Neural progenitor cell (in vitro differentiated cells): Measurements from ENCODE around the gene KCNE4. TPM values are rescaled to one million over a fixed set of nuclear protein-coding genes. Genes with fewer than 3 reads are reported as not detected.

Experiments
- DNase-seq: peaks from one replicate; pipeline ENCODE4 v3.0.0-alpha.2; 2016; ENCODE audit warnings: low spot score
- H2AFZ ChIP-seq: fragments of 200-600 bp; sonication (generic); replicated peaks from 2 replicates; pipeline ENCODE4 v1.6.1; 2016; ENCODE audit warnings: antibody characterized with exemption
- H3F3A ChIP-seq: fragments of 200-600 bp; sonication (generic); 2 replicates; pipeline ENCODE4 v1.6.1; 2016; ENCODE audit warnings: antibody characterized with exemption, low read depth
- H3K27ac ChIP-seq: fragments of 200-600 bp; sonication (generic); 2 replicates; pipeline ENCODE4 v1.5.1; 2016; ENCODE audit warnings: mild to moderate bottlenecking
- H3K27me3 ChIP-seq: fragments of 200-600 bp; sonication (generic); 2 replicates; pipeline ENCODE4 v1.6.1; 2016; ENCODE audit warnings: mild to moderate bottlenecking, moderate library complexity
- H3K36me3 ChIP-seq: fragments of 200-600 bp; sonication (generic); 2 replicates; pipeline ENCODE4 v1.5.1; 2016
- H3K4me1 ChIP-seq: fragments of 200-600 bp; sonication (generic); 2 replicates; pipeline ENCODE4 v1.6.1; 2016; ENCODE audit warnings: mixed run types
- H3K4me2 ChIP-seq: fragments of 200-600 bp; sonication (generic); 2 replicates; pipeline ENCODE4 v1.6.1; 2016
- H3K4me3 ChIP-seq: fragments of 200-600 bp; sonication (generic); 2 replicates; pipeline ENCODE4 v1.5.1; 2016
- H3K79me2 ChIP-seq: fragments of 200-600 bp; sonication (generic); 2 replicates; pipeline ENCODE4 v1.6.1; 2016; ENCODE audit warnings: low read depth
- H3K9ac ChIP-seq: fragments of 200-600 bp; sonication (generic); 2 replicates; pipeline ENCODE4 v1.6.1; 2016
- H3K9me3 ChIP-seq: fragments of 200-600 bp; sonication (generic); 2 replicates; pipeline ENCODE4 v1.5.1; 2016; ENCODE audit warnings: low read depth
- H4K20me1 ChIP-seq: fragments of 200-600 bp; sonication (generic); 2 replicates; pipeline ENCODE4 v1.6.1; 2016; ENCODE audit warnings: low read depth
- H3K27ac Mint-ChIP-seq: 3 replicates; pipeline ENCODE4 v1.8.0; 2021; ENCODE audit warnings: mixed read lengths
- H3K27me3 Mint-ChIP-seq: 2 replicates; pipeline ENCODE4 v1.8.0; 2022; ENCODE audit warnings: low read depth, mild to moderate bottlenecking, inconsistent platforms, moderate library complexity, mixed read lengths; ENCODE audit not compliant: insufficient read depth
- H3K36me3 Mint-ChIP-seq: 3 replicates; pipeline ENCODE4 v1.8.0; 2021; ENCODE audit warnings: mixed read lengths
- H3K4me1 Mint-ChIP-seq: 3 replicates; pipeline ENCODE4 v1.8.0; 2021; ENCODE audit warnings: mixed read lengths
- H3K4me3 Mint-ChIP-seq: 3 replicates; pipeline ENCODE4 v1.8.0; 2021; ENCODE audit warnings: mild to moderate bottlenecking, moderate library complexity, mixed read lengths
- H3K9me3 Mint-ChIP-seq: 3 replicates; pipeline ENCODE4 v1.8.0; 2020; ENCODE audit warnings: mixed read lengths
- EZH2 ChIP-seq: fragments of 200-600 bp; sonication (generic); IDR thresholded peaks from 2 replicates; pipeline ENCODE4 v1.6.1; 2017; ENCODE audit warnings: antibody characterized with exemption, mild to moderate bottlenecking, moderate library complexity
- EZH2phosphoT487 ChIP-seq: fragments of 200-600 bp; sonication (generic); IDR thresholded peaks from 2 replicates; pipeline ENCODE4 v1.6.1; 2017; ENCODE audit warnings: antibody characterized with exemption
- total RNA-seq: library from RNA; depleted of rRNA; stranded (reverse); fragments of >200 nt; gene quantifications from 2 replicates; pipeline ENCODE4 v1.2.3, GENCODE V29; 2015; ENCODE audit warnings: low replicate concordance
- TF ChIP-seq, protein P1 (sequence below): fragments of 200-600 bp; sonication (generic); IDR thresholded peaks from 2 replicates; pipeline ENCODE4 v1.5.1; 2017; ENCODE audit warnings: antibody characterized with exemption, mild to moderate bottlenecking

The KCNE4 gene
- total RNA-seq, 1 donor from 2014 or later: not detected

DNA sequence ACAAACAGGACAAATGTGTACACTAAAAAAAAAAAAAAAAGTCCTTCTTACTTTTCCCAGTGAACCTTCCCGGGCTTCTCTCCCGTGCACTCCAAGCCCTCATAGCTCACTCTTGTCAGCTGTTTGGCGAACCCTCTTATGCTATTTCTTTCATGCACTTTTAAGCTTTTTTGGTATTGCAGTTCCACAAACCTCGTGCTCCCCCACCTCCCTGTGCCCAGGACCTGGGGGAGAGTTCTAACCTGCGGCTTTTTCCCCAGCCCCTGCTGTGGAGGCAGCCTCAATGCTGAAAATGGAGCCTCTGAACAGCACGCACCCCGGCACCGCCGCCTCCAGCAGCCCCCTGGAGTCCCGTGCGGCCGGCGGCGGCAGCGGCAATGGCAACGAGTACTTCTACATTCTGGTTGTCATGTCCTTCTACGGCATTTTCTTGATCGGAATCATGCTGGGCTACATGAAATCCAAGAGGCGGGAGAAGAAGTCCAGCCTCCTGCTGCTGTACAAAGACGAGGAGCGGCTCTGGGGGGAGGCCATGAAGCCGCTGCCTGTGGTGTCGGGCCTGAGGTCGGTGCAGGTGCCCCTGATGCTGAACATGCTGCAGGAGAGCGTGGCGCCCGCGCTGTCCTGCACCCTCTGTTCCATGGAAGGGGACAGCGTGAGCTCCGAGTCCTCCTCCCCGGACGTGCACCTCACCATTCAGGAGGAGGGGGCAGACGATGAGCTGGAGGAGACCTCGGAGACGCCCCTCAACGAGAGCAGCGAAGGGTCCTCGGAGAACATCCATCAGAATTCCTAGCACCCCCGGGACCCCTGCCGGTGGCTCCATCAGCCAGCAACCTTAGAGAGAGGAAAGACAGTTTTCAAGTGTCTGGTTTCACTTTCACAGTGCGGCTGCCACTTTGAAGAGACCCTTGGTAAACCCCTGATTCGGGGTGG, 826 bp downstream of the KCNE4 start:
- no peak overlapping the region for H3K27ac Mint-ChIP-seq

DNA sequence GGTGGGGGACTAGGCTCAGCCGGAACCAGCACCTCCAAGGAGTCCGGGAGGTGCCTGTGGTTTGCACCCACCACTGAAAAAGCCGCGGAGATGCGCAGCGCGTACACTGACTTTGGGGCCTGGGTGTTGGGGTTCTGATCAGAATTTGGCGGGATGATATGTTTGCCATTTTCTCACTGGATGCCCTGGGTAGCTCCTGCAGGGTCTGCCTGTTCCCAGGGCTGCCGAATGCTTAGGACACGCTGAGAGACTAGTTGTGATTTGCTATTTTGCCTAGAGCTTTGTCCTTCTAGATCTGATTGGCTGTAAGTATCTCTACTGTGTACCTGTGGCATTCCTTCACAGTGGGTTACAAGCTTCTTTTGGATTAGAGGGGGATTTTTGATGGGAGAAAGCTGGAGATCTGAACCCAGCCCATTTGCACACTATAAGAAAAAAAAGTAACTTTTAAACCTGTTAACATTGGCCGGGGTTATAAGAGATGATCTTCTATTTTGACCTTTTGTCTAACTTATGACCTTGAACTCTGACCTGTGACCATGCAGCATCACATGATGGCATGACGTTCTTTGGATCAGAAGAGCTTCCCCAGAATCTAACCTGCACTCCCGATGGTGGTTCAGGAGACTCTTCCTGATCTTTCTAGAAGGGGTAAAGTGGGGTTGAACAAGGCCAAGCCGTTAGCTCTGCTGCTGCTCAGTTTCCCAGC, 1.6 kb downstream of the KCNE4 start:
- H3K4me1 ChIP-seq: peaks cover 10% of the 10 kb centered on the region
- DNase-seq: no peak
- TF ChIP-seq EZH2phosphoT487 (no peak), EZH2 (no peak)
- TF ChIP-seq, protein P1, sequence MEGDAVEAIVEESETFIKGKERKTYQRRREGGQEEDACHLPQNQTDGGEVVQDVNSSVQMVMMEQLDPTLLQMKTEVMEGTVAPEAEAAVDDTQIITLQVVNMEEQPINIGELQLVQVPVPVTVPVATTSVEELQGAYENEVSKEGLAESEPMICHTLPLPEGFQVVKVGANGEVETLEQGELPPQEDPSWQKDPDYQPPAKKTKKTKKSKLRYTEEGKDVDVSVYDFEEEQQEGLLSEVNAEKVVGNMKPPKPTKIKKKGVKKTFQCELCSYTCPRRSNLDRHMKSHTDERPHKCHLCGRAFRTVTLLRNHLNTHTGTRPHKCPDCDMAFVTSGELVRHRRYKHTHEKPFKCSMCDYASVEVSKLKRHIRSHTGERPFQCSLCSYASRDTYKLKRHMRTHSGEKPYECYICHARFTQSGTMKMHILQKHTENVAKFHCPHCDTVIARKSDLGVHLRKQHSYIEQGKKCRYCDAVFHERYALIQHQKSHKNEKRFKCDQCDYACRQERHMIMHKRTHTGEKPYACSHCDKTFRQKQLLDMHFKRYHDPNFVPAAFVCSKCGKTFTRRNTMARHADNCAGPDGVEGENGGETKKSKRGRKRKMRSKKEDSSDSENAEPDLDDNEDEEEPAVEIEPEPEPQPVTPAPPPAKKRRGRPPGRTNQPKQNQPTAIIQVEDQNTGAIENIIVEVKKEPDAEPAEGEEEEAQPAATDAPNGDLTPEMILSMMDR: no peak
- H3K9me3 ChIP-seq: no peaks in the 10 kb centered on the region
- H2AFZ ChIP-seq: no peak overlapping the region
- H3K79me2 ChIP-seq: no peaks in the 10 kb centered on the region
- Mint-ChIP-seq H3K4me1 (peaks cover 43% of the 10 kb centered on the region), H3K27me3 (peaks cover 4% of the 10 kb centered on the region), H3K36me3 (no peaks in the 10 kb centered on the region), H3K9me3 (peaks cover 3% of the 10 kb centered on the region), H3K27ac (peak overlapping the region; percentile 69), H3K4me3 (peak overlapping the region; percentile 36)
- H3K27ac ChIP-seq: no peak overlapping the region
- H3K4me3 ChIP-seq: no peak overlapping the region
- H3F3A ChIP-seq: no peaks in the 10 kb centered on the region
- H3K36me3 ChIP-seq: no peaks in the 10 kb centered on the region
- H3K4me2 ChIP-seq: no peak overlapping the region
- H3K27me3 ChIP-seq: no peaks in the 10 kb centered on the region
- H3K9ac ChIP-seq: no peak overlapping the region
- H4K20me1 ChIP-seq: no peaks in the 10 kb centered on the region

More for the DNA sequence above, 826 bp downstream of the KCNE4 start:
- Histone ChIP-seq H3K4me1 (peaks cover 10% of the 10 kb centered on the region), H3K9me3 (no peaks in the 10 kb centered on the region), H3F3A (no peaks in the 10 kb centered on the region), H3K27ac (no peak overlapping the region), H4K20me1 (no peaks in the 10 kb centered on the region), H2AFZ (peak overlapping the region; percentile 39), H3K27me3 (no peaks in the 10 kb centered on the region), H3K36me3 (no peaks in the 10 kb centered on the region), H3K4me2 (no peak overlapping the region), H3K4me3 (no peak overlapping the region), H3K9ac (no peak overlapping the region), H3K79me2 (no peaks in the 10 kb centered on the region)
- no peak for DNase-seq
- no peak for TF ChIP-seq EZH2
- TF ChIP-seq, protein P1: no peak
- no peak for TF ChIP-seq EZH2phosphoT487
- peaks cover 4% of the 10 kb centered on the region for H3K27me3 Mint-ChIP-seq
- no peak overlapping the region for H3K4me3 Mint-ChIP-seq
- H3K4me1 Mint-ChIP-seq: peaks cover 39% of the 10 kb centered on the region
- H3K9me3 Mint-ChIP-seq: peaks cover 3% of the 10 kb centered on the region
- no peaks in the 10 kb centered on the region for H3K36me3 Mint-ChIP-seq

DNA sequence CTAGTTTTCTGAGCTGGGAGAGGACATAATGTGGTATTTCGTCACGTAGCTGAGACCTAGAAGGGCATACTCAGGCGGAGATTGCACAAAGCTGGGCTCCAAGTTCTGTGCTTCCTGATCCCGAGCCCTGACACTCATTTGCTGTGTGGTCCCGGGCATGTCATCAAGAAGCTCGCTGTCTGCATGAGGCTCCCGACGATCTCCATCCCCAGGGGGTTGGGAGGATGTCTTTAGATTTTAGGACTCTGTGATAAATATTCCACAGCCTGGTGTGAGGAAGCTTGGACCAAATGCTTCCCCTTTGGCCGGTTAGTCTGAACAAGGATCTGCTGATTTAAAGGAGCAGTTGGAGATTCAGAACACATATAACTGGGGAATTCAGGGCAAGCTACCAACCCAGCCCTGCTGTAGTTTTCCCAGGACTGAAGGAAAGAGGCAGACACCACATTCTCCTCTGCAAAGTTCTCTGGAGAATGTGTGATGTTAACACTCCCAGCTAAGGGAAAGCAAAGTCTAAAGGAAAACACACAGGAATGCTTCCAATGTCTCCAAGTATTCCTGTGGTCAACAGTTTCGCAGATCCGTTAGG, 2.3 kb downstream of the KCNE4 start:
- H3K9ac ChIP-seq: no peak overlapping the region
- no peak overlapping the region for H3K27ac Mint-ChIP-seq
- peak overlapping the region; percentile 36 for H3K4me3 Mint-ChIP-seq
- peaks cover 10% of the 10 kb centered on the region for H3K4me1 ChIP-seq
- H3K27me3 Mint-ChIP-seq: peaks cover 4% of the 10 kb centered on the region
- H3K4me1 Mint-ChIP-seq: peaks cover 43% of the 10 kb centered on the region
- no peak for DNase-seq
- peaks cover 3% of the 10 kb centered on the region for H3K9me3 Mint-ChIP-seq
- H3K36me3 Mint-ChIP-seq: no peaks in the 10 kb centered on the region
- H3K36me3 ChIP-seq: no peaks in the 10 kb centered on the region
- TF ChIP-seq EZH2phosphoT487 (no peak), EZH2 (no peak)
- TF ChIP-seq, protein P1: no peak
- no peaks in the 10 kb centered on the region for H3K27me3 ChIP-seq
- no peak overlapping the region for H3K4me3 ChIP-seq
- no peak overlapping the region for H2AFZ ChIP-seq
- H3F3A ChIP-seq: no peaks in the 10 kb centered on the region
- H3K9me3 ChIP-seq: no peaks in the 10 kb centered on the region
- H3K79me2 ChIP-seq: no peaks in the 10 kb centered on the region
- H3K27ac ChIP-seq: no peak overlapping the region
- no peaks in the 10 kb centered on the region for H4K20me1 ChIP-seq
- H3K4me2 ChIP-seq: no peak overlapping the region
